ENCODE measurements around the gene CARS1.

The CARS1 gene

DNA sequence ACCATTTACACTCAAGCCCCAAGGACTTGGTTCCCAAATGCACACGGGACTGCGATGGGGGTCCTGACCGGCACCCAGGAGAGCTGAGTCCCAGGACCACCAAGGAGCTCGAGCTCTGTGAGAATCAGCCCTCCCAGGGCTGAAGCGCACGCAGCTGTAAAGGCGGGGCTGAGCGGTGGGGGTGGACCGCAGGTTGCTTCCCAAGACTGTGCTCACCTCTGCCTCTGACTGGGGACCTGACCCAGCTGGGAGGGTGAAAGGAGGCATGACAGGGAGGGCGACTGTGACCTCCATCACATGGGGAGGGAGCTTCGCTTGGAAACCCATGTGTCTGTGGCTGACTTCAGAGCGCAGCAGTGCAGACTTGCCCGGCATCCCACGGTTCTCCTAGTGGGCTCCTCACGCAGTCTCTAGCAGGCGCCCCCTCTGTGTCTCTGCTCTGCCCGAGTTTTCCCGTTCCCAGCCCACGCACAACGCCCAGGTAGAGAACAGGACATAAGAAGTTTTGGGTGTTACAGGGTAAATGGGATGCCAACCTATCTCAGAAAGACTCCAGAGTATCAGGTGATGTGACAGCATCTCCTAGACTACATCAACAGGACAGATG, 49.7 kb downstream of the CARS1 start:
- no peak for DNase-seq

DNA sequence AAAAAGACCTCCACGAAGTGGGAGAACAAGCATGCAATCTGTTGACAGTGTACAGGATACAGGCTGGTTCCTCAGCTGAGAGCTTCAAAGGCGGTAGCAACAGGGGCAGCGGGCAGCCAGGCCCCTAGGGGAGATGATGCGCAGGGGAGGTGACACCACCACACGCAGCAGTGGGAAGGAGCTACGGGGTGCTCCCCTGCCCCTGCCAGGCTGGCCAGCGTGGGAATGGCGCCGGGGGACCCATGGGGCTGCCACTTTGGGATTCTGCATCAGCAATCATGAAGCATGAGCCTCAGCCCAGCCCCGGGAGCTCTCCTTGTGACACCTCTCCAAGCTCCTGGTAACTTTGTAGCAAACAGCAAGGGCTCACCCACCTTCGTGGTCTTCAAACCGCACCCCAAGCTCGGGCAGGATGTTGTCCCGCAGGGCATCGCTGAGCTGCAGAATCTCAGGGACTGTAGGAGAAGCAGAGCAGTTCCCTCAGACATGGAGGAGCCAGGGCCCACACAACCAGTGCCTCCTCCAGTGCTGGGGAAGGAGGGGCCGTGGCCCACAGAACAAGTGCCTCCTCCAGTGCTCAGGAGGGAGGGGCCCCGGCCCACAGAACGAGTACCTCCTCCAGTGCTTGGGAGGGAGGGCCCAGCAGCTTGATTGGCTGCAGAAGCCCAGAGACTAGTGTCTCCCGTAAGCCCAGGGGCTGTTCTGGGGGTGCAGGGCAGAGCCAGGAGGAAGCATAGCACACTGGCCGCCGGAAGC, 50.5 kb downstream of the CARS1 start:
- DNase-seq: no peak

DNA sequence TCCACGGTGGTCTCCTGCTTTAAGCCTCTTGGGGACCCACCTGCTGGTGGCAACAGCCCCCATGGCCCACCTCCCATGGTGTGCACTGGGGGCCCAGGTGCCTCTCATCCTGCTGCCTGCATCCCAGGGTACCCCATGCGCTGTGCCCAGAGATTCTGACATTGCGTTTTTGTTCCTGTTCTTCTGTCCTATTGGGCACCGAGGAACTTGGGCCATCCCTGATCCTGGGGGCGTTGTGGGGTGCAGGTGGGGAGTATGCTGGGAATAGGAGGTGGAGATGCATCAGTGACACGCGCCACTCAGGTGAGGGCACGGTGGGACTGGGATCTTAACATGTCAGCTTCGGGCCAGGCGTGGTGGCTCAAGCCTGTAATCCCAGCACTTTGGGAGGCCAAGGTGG, 52.7 kb downstream of the CARS1 start:
- no peak for DNase-seq

DNA sequence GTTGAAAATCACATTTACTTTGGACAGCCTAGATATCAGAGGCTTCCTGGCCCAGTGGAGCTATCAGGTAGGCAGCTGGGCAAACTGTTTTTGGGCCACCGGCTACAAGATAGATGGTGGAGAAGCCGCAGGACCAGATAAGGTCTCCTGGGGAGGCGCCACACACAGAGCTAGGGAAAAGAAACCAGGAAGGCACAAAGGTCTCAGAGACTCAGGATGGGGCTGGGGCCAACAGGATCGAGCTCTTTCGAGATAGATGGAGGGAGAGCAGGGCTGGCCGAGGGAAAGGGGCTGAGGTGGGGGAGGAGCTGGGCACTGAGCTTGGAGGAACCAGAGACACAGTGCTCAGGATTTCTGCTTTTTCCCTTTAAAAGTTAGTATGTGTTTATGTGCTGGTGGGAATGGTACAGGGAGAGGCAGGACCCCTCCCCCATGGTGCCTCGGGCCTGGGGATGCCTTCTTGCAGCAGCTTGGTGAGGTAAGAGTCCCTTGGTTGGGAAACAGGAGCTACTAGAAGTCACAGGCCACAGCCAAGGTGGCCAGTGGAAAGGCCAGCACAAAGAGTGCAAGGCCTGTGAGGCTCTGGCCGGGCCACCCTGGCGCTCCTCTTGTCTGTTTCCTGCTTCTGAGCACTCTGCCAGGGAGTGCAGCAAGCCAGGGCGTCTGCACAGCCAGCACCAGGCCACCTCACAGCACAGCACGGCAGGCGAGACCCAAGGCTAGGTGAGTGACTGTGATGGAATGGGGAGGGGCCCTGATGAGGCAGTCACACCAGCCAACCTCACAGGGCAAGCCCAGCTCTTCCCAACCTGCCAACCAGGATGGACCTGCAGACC, 53.6 kb downstream of the CARS1 start:
- no peak for DNase-seq

DNA sequence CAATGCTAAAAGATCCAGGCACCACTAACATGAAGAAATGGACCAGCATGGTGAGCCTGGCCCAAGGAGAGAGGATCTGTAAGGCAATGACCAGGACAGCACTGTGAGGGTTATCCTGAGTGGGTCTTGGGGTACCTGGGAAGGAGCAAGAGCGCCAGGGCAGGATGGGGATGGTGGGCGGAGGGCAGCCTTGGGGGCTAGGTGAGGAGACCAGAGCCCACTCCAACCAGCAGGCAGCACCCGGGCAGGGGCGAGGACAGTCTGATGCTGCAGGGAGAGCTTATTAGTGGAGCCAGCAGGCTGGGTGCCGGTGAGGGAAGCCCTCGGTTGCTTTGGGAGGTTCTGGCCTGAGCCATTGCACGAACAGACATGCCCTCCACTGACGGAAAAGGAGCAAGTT, 54.4 kb downstream of the CARS1 start:
- DNase-seq: no peak

DNA sequence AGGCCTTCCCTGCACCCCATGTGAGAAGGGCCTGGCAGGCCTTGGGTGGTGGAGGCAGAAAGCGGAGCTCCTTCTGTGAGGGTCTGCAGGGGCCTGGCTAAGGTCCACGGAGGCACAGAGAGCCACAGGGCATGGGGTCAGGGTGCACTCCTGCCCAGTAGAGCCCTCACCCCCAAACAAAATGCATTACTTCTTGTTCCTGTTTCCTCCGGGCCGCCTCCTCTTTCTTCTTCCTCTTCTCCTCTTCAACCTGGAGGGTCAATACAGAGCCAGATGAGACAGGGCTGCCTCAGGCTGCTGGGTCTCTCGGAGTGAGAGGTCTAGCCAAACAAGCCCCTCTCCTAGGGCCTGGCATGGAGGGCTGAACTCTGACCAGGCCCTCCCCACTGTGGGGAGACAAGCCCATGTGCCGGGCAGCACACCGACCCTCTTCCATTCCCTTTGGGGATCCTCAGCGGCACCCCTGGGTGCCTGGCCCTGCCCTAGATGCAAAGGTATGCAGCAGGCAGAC, 54.8 kb downstream of the CARS1 start:
- no peak for DNase-seq

DNA sequence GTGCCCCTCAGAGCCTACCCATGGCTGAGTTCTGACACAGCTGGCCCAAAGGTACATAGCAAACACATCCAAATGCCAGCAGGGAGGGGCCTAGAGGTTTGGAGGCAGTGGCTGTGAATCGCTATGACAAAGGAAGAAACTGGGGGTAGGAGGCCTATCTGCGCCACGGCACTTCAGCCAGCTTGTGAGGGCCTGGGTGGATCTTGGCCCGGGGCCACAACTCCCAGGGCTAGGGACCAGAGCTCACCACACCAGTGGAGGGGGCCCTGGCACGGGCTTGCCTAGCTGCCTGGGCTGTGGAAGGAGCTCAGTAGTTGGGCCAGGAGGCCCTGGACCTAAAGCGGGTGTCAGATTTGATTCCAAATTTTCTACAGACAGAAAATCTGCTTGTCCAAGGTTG, 55.7 kb downstream of the CARS1 start:
- no peak for DNase-seq

DNA sequence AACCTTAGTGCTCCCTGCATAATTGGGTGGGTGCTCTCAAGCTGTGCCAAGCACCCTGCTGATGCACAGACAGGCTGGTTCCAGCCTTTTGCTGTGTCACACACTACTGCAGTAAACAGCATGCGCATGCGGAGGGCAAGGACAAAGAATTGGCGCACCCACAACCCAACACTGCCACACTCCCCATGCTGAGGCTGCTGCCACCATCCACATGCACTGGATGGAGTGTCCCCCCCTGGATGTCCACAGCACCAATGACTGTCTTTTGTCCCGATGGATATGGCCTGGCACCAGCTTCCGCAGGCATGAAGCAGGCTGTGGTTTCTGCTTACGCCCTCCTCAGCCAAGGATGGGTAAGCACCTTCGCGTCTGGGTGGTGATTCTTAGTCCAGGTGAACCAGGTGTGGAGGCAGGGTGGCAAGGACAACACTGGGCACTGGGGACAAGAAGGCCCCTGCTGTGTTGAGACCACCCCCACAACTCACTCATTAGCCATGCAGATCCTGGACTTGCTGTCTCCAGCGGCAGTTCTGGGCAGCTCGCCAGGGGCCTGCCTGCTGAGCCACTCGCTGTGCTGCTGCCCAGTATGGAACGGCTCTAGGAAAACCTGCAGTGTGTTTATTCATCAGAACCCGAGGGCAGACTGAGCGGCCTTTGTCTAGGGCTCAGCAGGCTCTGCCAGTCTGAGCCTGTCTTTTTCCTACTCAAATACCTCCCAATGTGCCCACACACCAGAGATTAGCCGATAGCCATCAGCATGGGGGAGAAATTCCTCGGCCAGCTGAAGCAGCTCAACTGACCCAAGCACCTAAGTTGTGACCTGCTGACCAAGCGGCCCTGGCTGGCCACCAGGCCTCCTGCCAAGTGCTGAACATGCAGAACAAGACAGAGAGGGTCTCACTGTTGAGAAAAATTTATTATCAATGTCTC, 56.9 kb downstream of the CARS1 start:
- no peak for DNase-seq

DNA sequence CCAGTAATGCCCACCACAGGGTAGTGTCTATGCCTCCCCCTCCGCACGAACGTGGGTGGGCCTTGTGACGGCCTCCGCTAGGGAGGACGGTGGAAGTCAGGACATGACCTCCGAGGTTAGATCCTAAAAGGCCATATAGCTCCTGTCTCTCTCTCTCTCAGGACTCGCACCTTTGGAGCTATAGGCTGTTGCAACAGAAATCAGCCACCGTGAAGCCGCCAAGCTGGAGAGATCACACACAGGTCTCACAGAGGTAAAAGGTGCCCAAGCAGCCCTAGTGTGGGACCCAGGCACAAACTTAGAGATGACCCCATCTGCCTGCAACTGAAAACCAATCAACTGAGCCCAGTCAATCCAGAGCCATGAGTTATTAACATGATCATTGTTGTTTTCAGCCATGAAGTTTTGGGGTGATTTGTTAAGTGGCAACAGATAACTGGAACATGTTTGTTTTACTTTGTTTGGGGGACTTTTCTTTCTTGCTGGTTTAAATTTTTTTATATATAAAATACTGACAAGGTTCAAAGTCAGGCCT, 57.7 kb downstream of the CARS1 start:
- no peak for DNase-seq

DNA sequence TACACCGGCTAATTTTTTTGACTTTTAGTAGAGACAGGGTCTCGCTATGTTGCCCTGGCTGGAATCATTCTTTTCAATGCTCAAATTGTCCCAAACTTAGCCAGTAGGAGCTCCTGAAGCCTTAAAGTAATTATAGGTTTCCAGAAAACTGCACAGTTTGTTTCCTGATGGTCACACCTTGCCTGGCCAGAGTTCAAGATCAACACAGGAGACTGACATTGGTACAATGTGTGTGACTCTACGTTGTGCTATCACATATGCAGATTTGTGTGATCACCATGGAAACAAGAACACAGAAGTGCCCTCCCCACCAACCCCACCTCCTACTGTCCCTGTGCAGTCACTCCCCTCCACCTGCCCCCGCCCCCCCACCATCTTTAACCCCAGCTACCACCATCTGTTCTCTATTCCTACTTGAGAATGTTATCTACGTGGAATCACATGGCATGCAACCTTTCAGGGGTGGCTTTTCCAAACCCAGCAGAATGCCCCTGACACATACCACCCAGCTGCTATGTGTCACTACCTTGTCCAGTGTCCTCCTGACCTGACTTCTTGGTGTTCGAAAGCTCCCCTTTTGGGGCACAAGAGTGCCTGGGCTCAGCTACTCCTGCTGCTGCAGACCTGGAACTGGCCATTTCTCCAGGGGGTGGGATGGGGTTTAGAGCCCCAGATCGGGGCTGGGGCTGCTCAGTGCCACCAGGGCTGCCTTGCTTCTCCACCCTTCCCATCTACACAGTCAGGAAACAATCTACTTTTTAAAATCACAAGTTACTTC, 59.0 kb downstream of the CARS1 start:
- DNase-seq: no peak

DNA sequence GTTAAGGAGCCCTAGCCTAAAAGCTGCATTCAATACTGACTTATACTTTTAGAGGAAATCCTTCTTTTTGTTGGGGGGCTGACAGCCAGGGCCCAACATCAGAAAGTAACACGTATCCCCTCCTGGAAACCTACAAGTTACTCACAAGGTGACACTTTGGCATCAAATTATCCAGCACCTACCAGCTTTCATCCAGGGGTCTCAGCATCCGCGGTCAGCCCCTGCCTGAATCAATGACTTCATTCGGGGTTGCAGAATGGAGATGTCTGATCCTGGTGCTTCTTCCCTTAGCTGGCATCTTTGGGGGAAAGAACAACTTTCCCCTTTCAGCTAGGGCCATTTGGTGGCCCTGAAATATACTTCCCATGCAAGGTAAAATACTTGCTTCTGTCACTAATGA, 59.8 kb downstream of the CARS1 start:
- DNase-seq: no peak

DNA sequence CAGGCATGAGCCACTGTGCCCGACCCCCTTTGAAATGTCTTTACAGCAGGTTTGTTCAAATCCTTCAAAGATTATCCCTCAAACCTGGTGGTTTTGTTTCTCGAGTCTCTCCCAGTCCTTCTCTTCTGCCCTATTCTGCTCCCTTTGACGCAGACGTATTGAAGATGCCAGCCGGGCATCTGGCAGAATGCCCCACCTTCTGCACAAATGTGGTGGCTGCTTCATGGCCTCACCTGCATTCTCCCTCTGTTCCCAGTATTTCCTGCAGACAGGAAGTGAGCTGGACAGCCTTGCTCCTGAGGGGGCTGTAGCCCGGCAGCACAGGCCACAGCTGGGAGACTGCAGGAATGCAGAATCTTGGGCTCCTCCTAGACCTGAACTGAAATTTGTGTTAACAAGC, 60.2 kb downstream of the CARS1 start:
- DNase-seq: no peak

DNA sequence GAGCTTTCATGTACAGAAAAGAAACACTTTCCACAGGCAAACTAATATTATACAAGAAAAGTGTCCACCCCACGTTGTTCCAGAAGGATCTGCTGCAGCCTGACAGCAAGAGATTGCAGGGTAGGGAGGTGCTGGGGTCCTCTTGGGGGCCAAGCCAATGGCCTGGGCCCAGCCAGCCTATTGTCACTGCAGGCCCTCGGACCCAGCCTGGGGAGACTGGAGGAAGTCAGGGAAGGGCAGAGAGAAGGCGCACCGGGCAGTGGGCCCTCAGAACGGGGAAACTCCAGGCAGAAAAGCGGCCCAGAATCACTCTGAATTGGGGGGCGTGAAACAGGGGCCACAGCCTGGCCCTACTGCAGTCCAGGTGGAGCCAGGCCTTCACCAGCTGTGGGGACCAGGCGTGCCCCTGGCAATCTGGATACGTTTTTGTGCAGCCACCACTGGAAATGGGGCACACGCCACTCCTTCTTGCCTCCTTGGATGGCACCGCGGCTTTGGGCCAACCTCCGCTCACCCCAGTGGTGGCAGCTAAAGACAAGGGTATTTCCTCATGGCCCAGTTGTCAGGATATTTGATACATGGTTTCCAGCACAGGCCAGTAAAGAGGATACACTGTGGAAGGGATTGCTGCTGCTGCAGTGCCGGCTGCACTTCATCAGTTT, 61.2 kb downstream of the CARS1 start:
- no peak for DNase-seq

DNA sequence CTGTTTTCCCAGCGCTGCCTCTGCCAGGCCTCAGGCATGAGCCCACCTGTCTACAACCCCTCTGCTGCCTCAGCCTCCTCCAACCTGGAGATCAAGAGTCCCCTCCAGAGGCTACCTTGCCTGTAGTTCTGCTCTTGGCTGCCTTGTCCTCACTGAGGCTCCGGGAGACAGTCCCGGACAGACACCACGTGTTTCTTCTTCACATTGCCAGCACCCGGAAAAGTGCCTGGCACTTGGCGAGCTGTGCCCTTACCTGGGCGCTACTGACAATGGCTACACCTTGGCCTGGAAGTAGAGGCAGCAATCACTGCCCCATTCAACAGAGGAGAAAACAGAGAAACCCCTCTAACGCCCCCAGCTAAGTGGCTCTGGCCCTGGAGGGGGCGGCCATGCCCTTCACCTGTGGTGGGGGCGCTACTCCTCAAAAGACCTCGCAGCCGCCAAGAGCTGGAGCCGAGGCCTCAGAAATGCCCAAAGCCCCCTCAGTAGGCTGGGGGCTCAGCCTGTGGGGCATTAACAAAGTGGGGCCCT, 62.1 kb downstream of the CARS1 start:
- no peak for DNase-seq

DNA sequence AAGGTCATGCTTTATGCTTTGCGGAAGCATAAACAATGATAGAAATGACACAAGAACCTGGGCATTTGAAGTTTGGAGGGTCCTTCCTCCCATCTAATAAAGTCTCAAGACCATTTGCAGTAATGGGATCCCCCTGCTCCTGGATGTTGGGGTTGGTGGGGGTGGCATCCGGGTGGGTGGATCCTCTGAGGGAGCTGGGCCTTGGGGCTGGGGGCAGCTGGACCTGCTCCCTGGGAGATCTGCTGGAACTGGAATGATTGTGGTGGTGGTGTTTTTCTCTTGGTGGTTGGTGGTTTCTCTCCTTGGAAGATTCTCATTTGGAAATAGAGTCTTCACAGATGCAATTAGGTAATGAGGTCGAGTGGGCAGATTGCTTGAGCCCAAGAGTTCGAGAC, 62.9 kb downstream of the CARS1 start:
- DNase-seq: no peak

DNA sequence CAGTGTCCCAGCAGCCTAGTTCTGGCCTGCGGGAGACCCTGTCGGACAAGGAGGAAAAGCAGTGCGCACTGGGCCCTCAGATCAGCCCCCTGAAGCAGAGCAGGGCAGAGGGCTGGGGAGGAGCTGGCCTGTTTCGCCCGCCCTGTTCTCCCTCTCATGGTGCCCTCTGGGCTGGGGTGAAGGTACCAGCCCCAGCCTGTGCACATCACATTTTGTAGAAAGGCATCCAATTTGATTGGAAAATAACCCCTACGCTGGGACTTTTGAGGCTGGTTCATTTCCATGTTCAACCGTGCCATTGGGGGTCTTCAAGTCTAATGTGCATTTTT, 64.3 kb downstream of the CARS1 start:
- no peak for DNase-seq

DNA sequence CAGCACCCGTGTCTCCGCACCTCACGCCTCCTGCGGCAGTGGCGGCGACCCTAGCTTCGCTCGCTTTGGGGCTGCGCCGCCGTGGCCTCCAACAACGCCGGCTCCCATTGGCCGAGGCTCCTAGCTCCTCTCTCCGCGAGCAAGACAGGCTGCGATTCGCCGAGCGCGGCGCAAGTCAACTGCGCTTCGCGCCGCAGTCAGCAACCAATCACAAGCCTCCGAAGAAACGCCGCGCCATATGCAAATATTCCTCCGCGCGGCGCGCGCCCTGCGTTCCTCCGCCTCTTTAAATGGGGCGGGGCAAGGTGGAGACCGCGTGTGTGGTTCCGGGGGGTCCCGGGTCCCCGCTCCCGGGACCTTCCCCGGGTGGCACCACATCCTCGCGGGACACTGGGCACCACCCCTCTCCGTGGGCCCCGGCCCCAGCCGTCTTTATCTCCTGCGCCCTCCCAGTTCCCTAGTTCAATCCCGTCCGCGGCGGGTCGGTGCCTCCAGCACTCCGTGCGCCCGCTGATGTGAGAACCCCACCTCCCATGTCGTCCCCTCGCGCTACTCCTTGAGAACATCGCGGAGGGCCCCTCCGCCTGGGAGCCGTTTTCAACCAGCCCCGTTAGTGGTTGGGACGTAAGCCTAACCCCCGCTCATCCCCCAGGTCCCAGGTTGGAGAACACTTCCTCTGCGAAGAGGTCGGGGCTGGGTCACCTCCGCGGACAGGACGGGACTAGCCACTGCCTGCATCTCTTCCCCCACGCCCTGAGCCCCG, 64.8 kb downstream of the CARS1 start, which contains the start of gene NAP1L4:
Gene NAP1L4, minus strand, starts transcription at position 96 of the 763 bp plus-strand sequence. CDS start 13,109 bp downstream, outside the sequence.
- peak; percentile 92 for DNase-seq

DNA sequence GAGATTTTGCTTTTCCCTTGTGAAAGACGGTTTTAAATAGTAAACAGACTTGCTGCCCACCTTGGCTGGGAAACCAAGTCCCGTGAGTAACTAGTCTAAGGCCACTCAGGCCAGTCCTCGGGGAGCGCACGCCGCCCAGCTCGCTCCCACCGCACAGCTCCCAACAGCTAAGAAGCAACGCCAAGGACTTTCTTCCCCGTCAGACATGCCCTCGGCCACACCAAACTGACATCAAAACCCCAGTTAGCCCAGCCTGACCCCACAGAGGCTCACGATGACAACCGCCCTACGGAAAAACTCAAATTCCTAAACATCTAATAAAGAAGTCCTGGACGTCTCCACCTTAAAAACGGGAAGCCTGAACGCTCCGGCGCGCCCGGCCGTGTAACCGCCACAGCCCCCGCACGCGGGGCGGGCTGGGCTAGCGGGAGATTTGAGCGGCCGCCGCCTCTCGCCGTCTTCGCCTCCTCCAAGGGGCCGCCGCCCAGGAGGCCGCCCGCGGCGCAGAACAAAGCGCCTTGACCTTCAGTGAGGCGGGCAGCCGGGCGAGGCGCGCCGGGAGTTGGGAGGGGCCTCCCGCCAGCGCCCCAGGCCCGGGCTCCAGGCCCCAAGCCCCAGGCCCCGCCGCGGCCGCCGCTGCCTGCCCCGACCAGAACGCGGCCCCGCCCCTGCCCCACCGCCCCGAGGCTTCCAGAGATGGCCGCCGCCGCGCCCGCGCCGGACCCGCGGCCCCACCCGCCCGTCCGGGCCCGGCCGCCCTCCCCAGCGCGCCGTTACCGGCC, 65.6 kb downstream of the CARS1 start:
- no peak for DNase-seq

Data from NCI-H187 treated with DMSO at 0.1 percent for 48 hours (cell line).